ENCODE data around the gene UPF2.
"Not testable (repeated sequence)": the region's sequence is repeated elsewhere in the genome, so short reads cannot be mapped to it uniquely, and the experiment has no call there.

Gene UPF2

GRCh38 chr10:12013391-12013790 lies 29.2 kb downstream of the UPF2 start:
- not testable (repeated sequence) for H3K27me3 ChIP-seq (ENCODE audit: control insufficient read depth, insufficient read depth, low read length); H3K9ac ChIP-seq (ENCODE audit: low read depth, low read length); H3K9me3 ChIP-seq (ENCODE audit: control insufficient read depth, insufficient read depth, low read length); H3K4me1 ChIP-seq (ENCODE audit: control insufficient read depth, insufficient read depth, low read length); H3K27ac ChIP-seq (ENCODE audit: low read depth, low read length); H3K4me3 ChIP-seq (ENCODE audit: low read depth, low read length)
- peaks cover 34% of the 10 kb centered on the region for H3K36me3 ChIP-seq (ENCODE audit: control insufficient read depth, insufficient read depth, low read length)

GRCh38 chr10:12010353-12010752 lies 32.3 kb downstream of the UPF2 start:
- Histone ChIP-seq H3K36me3 (ENCODE audit: control insufficient read depth, insufficient read depth, low read length) (peaks cover 38% of the 10 kb centered on the region), H3K27ac (ENCODE audit: low read depth, low read length) (no peak overlapping the region), H3K9me3 (ENCODE audit: control insufficient read depth, insufficient read depth, low read length) (peaks cover 4% of the 10 kb centered on the region), H3K27me3 (ENCODE audit: control insufficient read depth, insufficient read depth, low read length) (no peaks in the 10 kb centered on the region), H3K4me1 (ENCODE audit: control insufficient read depth, insufficient read depth, low read length) (no peaks in the 10 kb centered on the region; the same call in 1 of the 2 replicates), H3K9ac (ENCODE audit: low read depth, low read length) (no peak overlapping the region), H3K4me3 (ENCODE audit: low read depth, low read length) (no peak overlapping the region)

- H3K36me3 ChIP-seq (ENCODE audit: control insufficient read depth, insufficient read depth, low read length) = peaks cover 46% of the 10 kb centered on the region
- not testable (repeated sequence) for H3K4me3 ChIP-seq (ENCODE audit: low read depth, low read length); H3K27ac ChIP-seq (ENCODE audit: low read depth, low read length); H3K9me3 ChIP-seq (ENCODE audit: control insufficient read depth, insufficient read depth, low read length); H3K27me3 ChIP-seq (ENCODE audit: control insufficient read depth, insufficient read depth, low read length); H3K9ac ChIP-seq (ENCODE audit: low read depth, low read length); H3K4me1 ChIP-seq (ENCODE audit: control insufficient read depth, insufficient read depth, low read length)
These were observed 33.8 kb downstream of the UPF2 start for GRCh38 chr10:12008842-12009241.

- H3K4me3 ChIP-seq (ENCODE audit: low read depth, low read length) = no peak overlapping the region
- no peaks in the 10 kb centered on the region for H3K27me3 ChIP-seq (ENCODE audit: control insufficient read depth, insufficient read depth, low read length)
- peaks cover 59% of the 10 kb centered on the region for H3K36me3 ChIP-seq (ENCODE audit: control insufficient read depth, insufficient read depth, low read length)
These were observed 35.9 kb downstream of the UPF2 start for GRCh38 chr10:12006671-12007070.

GRCh38 chr10:11993834-11994468 lies 48.7 kb downstream of the UPF2 start:
- Histone ChIP-seq H3K9me3 (ENCODE audit: control insufficient read depth, insufficient read depth, low read length) (no peaks in the 10 kb centered on the region), H3K27me3 (ENCODE audit: control insufficient read depth, insufficient read depth, low read length) (no peaks in the 10 kb centered on the region), H3K4me3 (ENCODE audit: low read depth, low read length) (no peak overlapping the region), H3K9ac (ENCODE audit: low read depth, low read length) (no peak overlapping the region), H3K36me3 (ENCODE audit: control insufficient read depth, insufficient read depth, low read length) (peaks cover 44% of the 10 kb centered on the region), H3K27ac (ENCODE audit: low read depth, low read length) (no peak overlapping the region), H3K4me1 (ENCODE audit: control insufficient read depth, insufficient read depth, low read length) (no peaks in the 10 kb centered on the region)

More at GRCh38 chr10:12006671-12007070, 35.9 kb downstream of the UPF2 start:
- Histone ChIP-seq H3K9me3 (ENCODE audit: control insufficient read depth, insufficient read depth, low read length) (peaks cover 4% of the 10 kb centered on the region), H3K27ac (ENCODE audit: low read depth, low read length) (no peak overlapping the region), H3K9ac (ENCODE audit: low read depth, low read length) (no peak overlapping the region), H3K4me1 (ENCODE audit: control insufficient read depth, insufficient read depth, low read length) (no peaks in the 10 kb centered on the region; the same call in 1 of the 2 replicates)

- Histone ChIP-seq H3K9ac (ENCODE audit: low read depth, low read length) (no peak overlapping the region), H3K36me3 (ENCODE audit: control insufficient read depth, insufficient read depth, low read length) (peaks cover 19% of the 10 kb centered on the region; the same call in 1 of the 2 replicates), H3K4me3 (ENCODE audit: low read depth, low read length) (no peak overlapping the region), H3K4me1 (ENCODE audit: control insufficient read depth, insufficient read depth, low read length) (peaks cover 4% of the 10 kb centered on the region; the same call in 1 of the 2 replicates), H3K27me3 (ENCODE audit: control insufficient read depth, insufficient read depth, low read length) (no peaks in the 10 kb centered on the region), H3K9me3 (ENCODE audit: control insufficient read depth, insufficient read depth, low read length) (no peaks in the 10 kb centered on the region), H3K27ac (ENCODE audit: low read depth, low read length) (no peak overlapping the region)
These were observed 53.7 kb downstream of the UPF2 start for GRCh38 chr10:11988924-11989323.

GRCh38 chr10:11986593-11987216 lies 55.9 kb downstream of the UPF2 start:
- Histone ChIP-seq H3K36me3 (ENCODE audit: control insufficient read depth, insufficient read depth, low read length) (peaks cover 19% of the 10 kb centered on the region; the same call in 1 of the 2 replicates), H3K9ac (ENCODE audit: low read depth, low read length) (no peak overlapping the region), H3K4me3 (ENCODE audit: low read depth, low read length) (no peak overlapping the region), H3K9me3 (ENCODE audit: control insufficient read depth, insufficient read depth, low read length) (no peaks in the 10 kb centered on the region), H3K4me1 (ENCODE audit: control insufficient read depth, insufficient read depth, low read length) (peaks cover 4% of the 10 kb centered on the region; the same call in 1 of the 2 replicates), H3K27ac (ENCODE audit: low read depth, low read length) (peak overlapping the region; percentile 10), H3K27me3 (ENCODE audit: control insufficient read depth, insufficient read depth, low read length) (no peaks in the 10 kb centered on the region)

GRCh38 chr10:11982253-11982652 lies 60.4 kb downstream of the UPF2 start:
- Histone ChIP-seq H3K4me3 (ENCODE audit: low read depth, low read length) (no peak overlapping the region), H3K9me3 (ENCODE audit: control insufficient read depth, insufficient read depth, low read length) (no peaks in the 10 kb centered on the region), H3K36me3 (ENCODE audit: control insufficient read depth, insufficient read depth, low read length) (peaks cover 18% of the 10 kb centered on the region; the same call in 1 of the 2 replicates), H3K27me3 (ENCODE audit: control insufficient read depth, insufficient read depth, low read length) (no peaks in the 10 kb centered on the region), H3K9ac (ENCODE audit: low read depth, low read length) (no peak overlapping the region), H3K27ac (ENCODE audit: low read depth, low read length) (no peak overlapping the region), H3K4me1 (ENCODE audit: control insufficient read depth, insufficient read depth, low read length) (peaks cover 13% of the 10 kb centered on the region; the same call in 1 of the 2 replicates)

GRCh38 chr10:11975795-11976194 lies 66.8 kb downstream of the UPF2 start:
- no peak overlapping the region for H3K27ac ChIP-seq (ENCODE audit: low read depth, low read length)
- H3K27me3 ChIP-seq (ENCODE audit: control insufficient read depth, insufficient read depth, low read length) = no peaks in the 10 kb centered on the region
- no peaks in the 10 kb centered on the region for H3K9me3 ChIP-seq (ENCODE audit: control insufficient read depth, insufficient read depth, low read length)
- H3K36me3 ChIP-seq (ENCODE audit: control insufficient read depth, insufficient read depth, low read length) = peaks cover 28% of the 10 kb centered on the region
- peaks cover 14% of the 10 kb centered on the region; the same call in 1 of the 2 replicates for H3K4me1 ChIP-seq (ENCODE audit: control insufficient read depth, insufficient read depth, low read length)
- no peak overlapping the region for H3K9ac ChIP-seq (ENCODE audit: low read depth, low read length)
- no peak overlapping the region for H3K4me3 ChIP-seq (ENCODE audit: low read depth, low read length)

- H3K36me3 ChIP-seq (ENCODE audit: control insufficient read depth, insufficient read depth, low read length) = peaks cover 24% of the 10 kb centered on the region
- H3K4me1 ChIP-seq (ENCODE audit: control insufficient read depth, insufficient read depth, low read length); H3K4me3 ChIP-seq (ENCODE audit: low read depth, low read length); H3K9ac ChIP-seq (ENCODE audit: low read depth, low read length); H3K27me3 ChIP-seq (ENCODE audit: control insufficient read depth, insufficient read depth, low read length); H3K27ac ChIP-seq (ENCODE audit: low read depth, low read length); H3K9me3 ChIP-seq (ENCODE audit: control insufficient read depth, insufficient read depth, low read length): not testable (repeated sequence)
These were observed 70.1 kb downstream of the UPF2 start for GRCh38 chr10:11972523-11972922.

- Histone ChIP-seq H3K27ac (ENCODE audit: low read depth, low read length) (no peak overlapping the region), H3K4me3 (ENCODE audit: low read depth, low read length) (no peak overlapping the region), H3K9ac (ENCODE audit: low read depth, low read length) (no peak overlapping the region), H3K9me3 (ENCODE audit: control insufficient read depth, insufficient read depth, low read length) (peaks cover 2% of the 10 kb centered on the region; the same call in 1 of the 2 replicates), H3K27me3 (ENCODE audit: control insufficient read depth, insufficient read depth, low read length) (no peaks in the 10 kb centered on the region), H3K36me3 (ENCODE audit: control insufficient read depth, insufficient read depth, low read length) (peaks cover 85% of the 10 kb centered on the region), H3K4me1 (ENCODE audit: control insufficient read depth, insufficient read depth, low read length) (no peaks in the 10 kb centered on the region)
These were observed 80.4 kb downstream of the UPF2 start for GRCh38 chr10:11962176-11962575.
